ENCODE data around the gene CFAP70. TPM values are rescaled to one million over a fixed set of nuclear protein-coding genes. Genes with fewer than 3 reads are reported as not detected.

The CFAP70 gene
- total RNA-seq, 1 experiment from 2014 or later, result 0.06 TPM

- H3K27ac ChIP-seq (ENCODE audit: low read depth, low read length, poor library complexity, severe bottlenecking), result no peak overlapping the region
- peaks cover 67% of the 10 kb centered on the region for H3K36me3 ChIP-seq (ENCODE audit: insufficient read depth, low read length, poor library complexity, severe bottlenecking)
- no peaks in the 10 kb centered on the region for H3K4me1 ChIP-seq (ENCODE audit: insufficient read depth, low read length, poor library complexity, severe bottlenecking)
- intact Hi-C loops (cut with micrococcal nuclease; ENCODE audit: unreplicated experiment), result no loop called here
- H3K27me3 ChIP-seq (replicated peaks; ENCODE audit: insufficient read depth, low read depth, low read length, poor library complexity), result no peaks in the 10 kb centered on the region
- DNase-seq (ENCODE audit: low spot score), result no peak
- ChIA-PET POLR2A (ENCODE audit: low non-redundant PET) (no interaction called here), CTCF (no interaction called here)
- H3K4me3 ChIP-seq (ENCODE audit: low read depth, low read length, poor library complexity, severe bottlenecking), result no peak overlapping the region
- H3K9me3 ChIP-seq (ENCODE audit: low read depth, low read length, poor library complexity, severe bottlenecking), result no peaks in the 10 kb centered on the region
- BruUV-seq (replicated peaks), result no TSS peak
- TF ChIP-seq CTCF (conservative IDR thresholded peaks at IDR 0.05; ENCODE audit: low read depth, low read length) (no peak), EZH2 (IDR thresholded peaks at IDR 0.05; ENCODE audit: borderline replicate concordance, low read depth, low read length, poor library complexity, severe bottlenecking) (no peak)
Measured at GRCh38 chr10:73388228-73388627, 29.6 kb upstream of the CFAP70 start.

GRCh38 chr10:73386583-73386982, 27.9 kb upstream of the CFAP70 start:
- TF ChIP-seq EZH2 (IDR thresholded peaks at IDR 0.05; ENCODE audit: borderline replicate concordance, low read depth, low read length, poor library complexity, severe bottlenecking) (no peak), CTCF (conservative IDR thresholded peaks at IDR 0.05; ENCODE audit: low read depth, low read length) (no peak)
- ChIA-PET POLR2A (ENCODE audit: low non-redundant PET) (no interaction called here), CTCF (no interaction called here)
- intact Hi-C loops (cut with micrococcal nuclease; ENCODE audit: unreplicated experiment), result no loop called here
- H3K4me1 ChIP-seq (ENCODE audit: insufficient read depth, low read length, poor library complexity, severe bottlenecking), result no peaks in the 10 kb centered on the region
- peaks cover 78% of the 10 kb centered on the region for H3K36me3 ChIP-seq (ENCODE audit: insufficient read depth, low read length, poor library complexity, severe bottlenecking)
- no peaks in the 10 kb centered on the region for H3K9me3 ChIP-seq (ENCODE audit: low read depth, low read length, poor library complexity, severe bottlenecking)
- H3K4me3 ChIP-seq (ENCODE audit: low read depth, low read length, poor library complexity, severe bottlenecking), result no peak overlapping the region
- DNase-seq (ENCODE audit: low spot score), result no peak
- H3K27ac ChIP-seq (ENCODE audit: low read depth, low read length, poor library complexity, severe bottlenecking), result no peak overlapping the region
- H3K27me3 ChIP-seq (replicated peaks; ENCODE audit: insufficient read depth, low read depth, low read length, poor library complexity), result no peaks in the 10 kb centered on the region
- BruUV-seq (replicated peaks), result no TSS peak

- intact Hi-C loops (cut with micrococcal nuclease; ENCODE audit: unreplicated experiment), result no loop called here
- no peak overlapping the region for H3K4me3 ChIP-seq (ENCODE audit: low read depth, low read length, poor library complexity, severe bottlenecking)
- no peaks in the 10 kb centered on the region for H3K9me3 ChIP-seq (ENCODE audit: low read depth, low read length, poor library complexity, severe bottlenecking)
- CTCF ChIA-PET, result no interaction called here
- H3K27ac ChIP-seq (ENCODE audit: low read depth, low read length, poor library complexity, severe bottlenecking), result no peak overlapping the region
- DNase-seq (ENCODE audit: low spot score), result no peak
- POLR2A ChIA-PET (ENCODE audit: low non-redundant PET), result no interaction called here
- no peak for TF ChIP-seq EZH2 (IDR thresholded peaks at IDR 0.05; ENCODE audit: borderline replicate concordance, low read depth, low read length, poor library complexity, severe bottlenecking)
- no peak for TF ChIP-seq CTCF (conservative IDR thresholded peaks at IDR 0.05; ENCODE audit: low read depth, low read length)
- H3K36me3 ChIP-seq (ENCODE audit: insufficient read depth, low read length, poor library complexity, severe bottlenecking), result peaks cover 82% of the 10 kb centered on the region
- H3K4me1 ChIP-seq (ENCODE audit: insufficient read depth, low read length, poor library complexity, severe bottlenecking), result no peaks in the 10 kb centered on the region
- no peaks in the 10 kb centered on the region for H3K27me3 ChIP-seq (replicated peaks; ENCODE audit: insufficient read depth, low read depth, low read length, poor library complexity)
- no TSS peak for BruUV-seq (replicated peaks)
Measured at GRCh38 chr10:73379064-73379748, 20.5 kb upstream of the CFAP70 start.
